Measurements from ENCODE around the gene ATP6V0C. TPM values are rescaled to one million over a fixed set of nuclear protein-coding genes. Genes with fewer than 3 reads are reported as not detected.
A peak's percentile ranks its signal among the peaks of the same experiment; 100 is the strongest.

ATP6V0C gene
- total and polyA plus RNA-seq, 2 of the 13 experiments (the other 11 are each of a cell fraction or from before 2014, with no cell fraction given) = 10.4 to 20.1 TPM

DNA sequence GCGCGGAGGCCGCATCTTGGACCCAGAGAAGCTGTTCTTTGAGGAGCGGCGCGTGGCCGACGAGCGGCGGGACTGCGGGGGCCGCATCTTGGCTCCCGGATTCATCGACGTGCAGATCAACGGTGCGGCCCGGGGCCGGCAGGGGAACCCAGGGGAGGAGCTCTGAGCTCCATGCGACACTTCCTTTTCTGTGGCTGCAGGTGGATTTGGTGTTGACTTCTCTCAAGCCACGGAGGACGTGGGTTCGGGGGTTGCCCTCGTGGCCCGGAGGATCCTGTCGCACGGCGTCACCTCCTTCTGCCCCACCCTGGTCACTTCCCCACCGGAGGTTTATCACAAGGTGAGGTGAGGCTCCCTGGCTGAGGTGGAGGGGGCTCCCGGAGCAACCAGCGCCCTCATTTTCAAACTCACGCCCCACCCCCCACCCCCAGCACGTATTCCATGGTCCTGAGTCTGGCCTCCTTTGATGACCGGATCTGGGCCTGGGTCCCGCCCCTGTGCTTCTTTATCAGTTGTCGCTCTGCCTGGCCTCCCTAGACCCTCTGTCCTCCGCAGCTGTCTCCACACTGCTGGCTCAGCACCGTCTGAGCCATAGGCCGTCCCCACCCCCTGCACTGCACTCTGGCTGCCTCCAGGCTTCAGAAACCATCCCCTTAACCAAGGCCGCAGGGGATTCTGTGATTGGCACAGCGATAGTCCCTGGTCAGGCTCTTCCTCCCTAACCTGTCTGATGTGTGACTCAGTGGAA is 7.2 kb downstream of the ATP6V0C start (continued):
- TF ChIP-seq GABPB1 (CRISPR knock-in tag; IDR thresholded peaks at IDR 0.05) (0 out of 2 replicates have a peak, but pooled peaks have one; percentile 8), SSRP1 (CRISPR knock-in tag; IDR thresholded peaks at IDR 0.05) (no peak), ZNF777 (CRISPR knock-in tag; IDR thresholded peaks at IDR 0.05) (peak; percentile 70; the same call in 1 of the 2 replicates), KDM5B (CRISPR knock-in tag; IDR thresholded peaks at IDR 0.05; ENCODE audit: borderline replicate concordance) (peak; percentile 24; the same call in 1 of the 2 replicates)

DNA sequence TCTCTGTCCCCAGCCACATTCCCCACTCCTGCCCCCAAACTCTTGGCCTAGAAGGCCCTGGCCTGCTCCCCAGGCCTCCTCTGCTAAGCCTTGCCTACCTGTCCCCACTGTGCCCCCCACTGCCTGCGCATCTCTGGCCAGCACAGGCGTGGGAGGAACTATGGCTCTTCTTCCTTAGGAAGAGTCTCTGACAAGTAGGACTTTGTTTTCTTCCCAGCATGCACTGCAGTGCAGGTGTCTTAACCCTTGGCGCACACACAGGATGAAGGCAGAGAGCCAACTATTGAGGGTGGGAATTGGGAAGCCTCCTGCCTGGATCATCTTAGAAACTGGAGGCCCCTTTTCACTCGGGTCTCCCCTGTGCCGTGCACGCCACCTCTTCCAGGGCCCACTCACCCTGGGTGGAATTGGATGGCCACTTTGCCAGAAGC is 10.1 kb downstream of the ATP6V0C start:
- Histone ChIP-seq H3K27me3 (ENCODE audit: control insufficient read depth in 1 of 2, insufficient read depth in 2 of 2, low read length in 2 of 2) (no peaks in the 10 kb centered on the region), H3K4me2 (ENCODE audit: low read depth, low read length) (peak overlapping the region; percentile 78), H3K9me3 (ENCODE audit: low read length) (no peaks in the 10 kb centered on the region), H3K79me2 (ENCODE audit: insufficient read depth, low read length) (peaks cover 44% of the 10 kb centered on the region), H3K9ac (ENCODE audit: insufficient read depth, low read depth, low read length) (peak overlapping the region; percentile 47), H3K4me1 (ENCODE audit: insufficient read depth, low read length) (peaks cover 80% of the 10 kb centered on the region), H3K4me3 (replicated peaks in 1 of 3; ENCODE audit: insufficient read depth in 1 of 3, low read depth in 2 of 3, low read length in 3 of 3) (peak overlapping the region in 2 of 3 experiments; percentile 12 to 56; a peak in 3 of 6 replicates), H3K27ac (ENCODE audit: extremely low read length, insufficient read depth, low read length) (peak overlapping the region; percentile 92), H2AFZ (ENCODE audit: low read length) (no peak overlapping the region), H4K20me1 (ENCODE audit: insufficient read depth, low read length) (peaks cover 9% of the 10 kb centered on the region), H3K36me3 (replicated peaks in 1 of 2; ENCODE audit: control insufficient read depth in 1 of 2, insufficient read depth in 2 of 2, low read length in 2 of 2) (peaks cover 13 to 45% of the 10 kb centered on the region in 2 experiments)
- FAIRE-seq (peak; percentile 12), ATAC-seq (peak; percentile 0; the same call in 2 of the 3 replicates), DNase-seq (ENCODE audit: low spot score) (no peak)
- BruUV-seq (replicated peaks) = no TSS peak
- POLR2A ChIA-PET = interaction anchor here (1.0 to 2.6 kb wide), 5 partner anchors 9 to 368 kb away, joined by 5 to 42 read pairs (median 14); partner anchors contain the start of genes ATP6V0C, PDPK1 and TRAF7
- intact Hi-C loops (cut with micrococcal nuclease; ENCODE audit: unreplicated experiment) (no loop called here), in situ Hi-C loops (cut with HindIII; ENCODE audit: extremely low pct_ligation_motif_present, low pct_unique_long_range_greater_than_20kb) (no loop called here)
- CTCF ChIA-PET (ENCODE audit: low intra/inter-chr PET ratio, low total read pairs) = interaction anchor here (1.2 to 1.3 kb wide), 2 partner anchors 10 to 11 kb away, joined by 3 read pairs; partner anchors contain the start of gene ATP6V0C
- WGBS (ENCODE audit: low lambda C conversion rate) = 52% methylated on average over 6 of the region's 6 CpGs
- TF ChIP-seq MYNN (CRISPR knock-in tag; IDR thresholded peaks at IDR 0.05; ENCODE audit: low read depth) = no peak
- TF ChIP-seq, protein P1, sequence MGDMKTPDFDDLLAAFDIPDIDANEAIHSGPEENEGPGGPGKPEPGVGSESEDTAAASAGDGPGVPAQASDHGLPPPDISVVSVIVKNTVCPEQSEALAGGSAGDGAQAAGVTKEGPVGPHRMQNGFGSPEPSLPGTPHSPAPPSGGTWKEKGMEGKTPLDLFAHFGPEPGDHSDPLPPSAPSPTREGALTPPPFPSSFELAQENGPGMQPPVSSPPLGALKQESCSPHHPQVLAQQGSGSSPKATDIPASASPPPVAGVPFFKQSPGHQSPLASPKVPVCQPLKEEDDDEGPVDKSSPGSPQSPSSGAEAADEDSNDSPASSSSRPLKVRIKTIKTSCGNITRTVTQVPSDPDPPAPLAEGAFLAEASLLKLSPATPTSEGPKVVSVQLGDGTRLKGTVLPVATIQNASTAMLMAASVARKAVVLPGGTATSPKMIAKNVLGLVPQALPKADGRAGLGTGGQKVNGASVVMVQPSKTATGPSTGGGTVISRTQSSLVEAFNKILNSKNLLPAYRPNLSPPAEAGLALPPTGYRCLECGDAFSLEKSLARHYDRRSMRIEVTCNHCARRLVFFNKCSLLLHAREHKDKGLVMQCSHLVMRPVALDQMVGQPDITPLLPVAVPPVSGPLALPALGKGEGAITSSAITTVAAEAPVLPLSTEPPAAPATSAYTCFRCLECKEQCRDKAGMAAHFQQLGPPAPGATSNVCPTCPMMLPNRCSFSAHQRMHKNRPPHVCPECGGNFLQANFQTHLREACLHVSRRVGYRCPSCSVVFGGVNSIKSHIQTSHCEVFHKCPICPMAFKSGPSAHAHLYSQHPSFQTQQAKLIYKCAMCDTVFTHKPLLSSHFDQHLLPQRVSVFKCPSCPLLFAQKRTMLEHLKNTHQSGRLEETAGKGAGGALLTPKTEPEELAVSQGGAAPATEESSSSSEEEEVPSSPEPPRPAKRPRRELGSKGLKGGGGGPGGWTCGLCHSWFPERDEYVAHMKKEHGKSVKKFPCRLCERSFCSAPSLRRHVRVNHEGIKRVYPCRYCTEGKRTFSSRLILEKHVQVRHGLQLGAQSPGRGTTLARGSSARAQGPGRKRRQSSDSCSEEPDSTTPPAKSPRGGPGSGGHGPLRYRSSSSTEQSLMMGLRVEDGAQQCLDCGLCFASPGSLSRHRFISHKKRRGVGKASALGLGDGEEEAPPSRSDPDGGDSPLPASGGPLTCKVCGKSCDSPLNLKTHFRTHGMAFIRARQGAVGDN (CRISPR knock-in tag; IDR thresholded peaks at IDR 0.05) = peak; percentile 88; the same call in 1 of the 2 replicates
- TF ChIP-seq ZNF776 (CRISPR knock-in tag; IDR thresholded peaks at IDR 0.05) = no peak
- TF ChIP-seq ZNF225 (CRISPR knock-in tag; IDR thresholded peaks at IDR 0.05) = peak; percentile 40; the same call in 1 of the 2 replicates
- no peak for TF ChIP-seq GPN1 (CRISPR knock-in tag; IDR thresholded peaks at IDR 0.05; ENCODE audit: borderline replicate concordance)
- TF ChIP-seq KDM2A (CRISPR knock-in tag; IDR thresholded peaks at IDR 0.05; ENCODE audit: borderline replicate concordance, low read depth) = 0 out of 2 replicates have a peak, but pooled peaks have one; percentile 20
- TF ChIP-seq ZNF652 (CRISPR knock-in tag; IDR thresholded peaks at IDR 0.05; ENCODE audit: borderline replicate concordance, low read depth) = peak; percentile 90
- TF ChIP-seq AKAP8 (CRISPR knock-in tag; IDR thresholded peaks at IDR 0.05) = peak; percentile 5; the same call in 1 of the 2 replicates
- TF ChIP-seq, protein P2, sequence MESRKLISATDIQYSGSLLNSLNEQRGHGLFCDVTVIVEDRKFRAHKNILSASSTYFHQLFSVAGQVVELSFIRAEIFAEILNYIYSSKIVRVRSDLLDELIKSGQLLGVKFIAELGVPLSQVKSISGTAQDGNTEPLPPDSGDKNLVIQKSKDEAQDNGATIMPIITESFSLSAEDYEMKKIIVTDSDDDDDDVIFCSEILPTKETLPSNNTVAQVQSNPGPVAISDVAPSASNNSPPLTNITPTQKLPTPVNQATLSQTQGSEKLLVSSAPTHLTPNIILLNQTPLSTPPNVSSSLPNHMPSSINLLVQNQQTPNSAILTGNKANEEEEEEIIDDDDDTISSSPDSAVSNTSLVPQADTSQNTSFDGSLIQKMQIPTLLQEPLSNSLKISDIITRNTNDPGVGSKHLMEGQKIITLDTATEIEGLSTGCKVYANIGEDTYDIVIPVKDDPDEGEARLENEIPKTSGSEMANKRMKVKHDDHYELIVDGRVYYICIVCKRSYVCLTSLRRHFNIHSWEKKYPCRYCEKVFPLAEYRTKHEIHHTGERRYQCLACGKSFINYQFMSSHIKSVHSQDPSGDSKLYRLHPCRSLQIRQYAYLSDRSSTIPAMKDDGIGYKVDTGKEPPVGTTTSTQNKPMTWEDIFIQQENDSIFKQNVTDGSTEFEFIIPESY (CRISPR knock-in tag; IDR thresholded peaks at IDR 0.05) = 0 out of 2 replicates have a peak, but pooled peaks have one; percentile 10
- TF ChIP-seq PAX8 (CRISPR knock-in tag; IDR thresholded peaks at IDR 0.05; ENCODE audit: borderline replicate concordance) = no peak
- 0 out of 2 replicates have a peak, but pooled peaks have one; percentile 11 for TF ChIP-seq SRY (CRISPR knock-in tag; IDR thresholded peaks at IDR 0.05)
- no peak for TF ChIP-seq JARID2 (CRISPR knock-in tag; IDR thresholded peaks at IDR 0.05; ENCODE audit: insufficient replicate concordance)
